Chondrocyte (in vitro differentiated cells): ENCODE results near the gene NSDHL. TPM values are rescaled to one million over a fixed set of nuclear protein-coding genes. Genes with fewer than 3 reads are reported as not detected.
"Not testable (repeated sequence)": the region's sequence is repeated elsewhere in the genome, so short reads cannot be mapped to it uniquely, and the experiment has no call there.

Experiments used
- DNase-seq: peaks from one replicate; pipeline ENCODE4 v3.0.0; 2021; ENCODE audit warnings: mixed read lengths, low spot score
- H3K27ac Mint-ChIP-seq: one replicate; pipeline ENCODE4 v1.8.0; 2021; ENCODE audit warnings: mild to moderate bottlenecking, moderate library complexity, mixed read lengths; ENCODE audit not compliant: unreplicated experiment
- H3K27me3 Mint-ChIP-seq: 2 replicates; pipeline ENCODE4 v1.8.0; 2021; ENCODE audit warnings: low read depth, mixed read lengths
- H3K36me3 Mint-ChIP-seq: 2 replicates; pipeline ENCODE4 v1.8.0; 2021; ENCODE audit warnings: low read depth, mixed read lengths
- H3K4me1 Mint-ChIP-seq: 2 replicates; pipeline ENCODE4 v1.8.0; 2021; ENCODE audit warnings: low read depth, mild to moderate bottlenecking, mixed read lengths
- H3K4me3 Mint-ChIP-seq: one replicate; pipeline ENCODE4 v1.8.0; 2021; ENCODE audit warnings: mild to moderate bottlenecking, moderate library complexity, mixed read lengths; ENCODE audit not compliant: unreplicated experiment
- H3K9me3 Mint-ChIP-seq: 2 replicates; pipeline ENCODE4 v1.8.0; 2021; ENCODE audit warnings: low read depth, mixed read lengths
- long read RNA-seq: library from polyadenylated mRNA; stranded (forward); transcript quantifications from one replicate; pipeline ENCODE4 v2.0.0, GENCODE V29; 2021
- total RNA-seq: library from RNA; stranded (reverse); gene quantifications from 3 replicates; pipeline ENCODE4 v1.2.1, GENCODE V29; 2021
- TF ChIP-seq, protein P1 (sequence below): fragments of 200-600 bp; sonication (generic); IDR thresholded peaks from 2 replicates; pipeline ENCODE4 v1.5.0; 2021; ENCODE audit warnings: antibody characterized with exemption, mild to moderate bottlenecking, moderate library complexity

Gene NSDHL
- total RNA-seq: 18.1 to 20.3 TPM (median 18.7 TPM) in 3 replicates
- long read RNA-seq, transcript NSDHL-201 (8 exons, 1,929 nt): major isoform, 36 of 39 reads
- long read RNA-seq, partial matches to known transcripts: 1 of 39 reads
- long read RNA-seq, other reads (novel, unspliced or antisense): 1 of 39 reads

GRCh38 chrX:152830312-152831305 is at the start of gene NSDHL, which contains the start of gene CETN2:
Gene NSDHL, plus strand, starts transcription at chrX:152831063. Its CDS starts 15,262 bp downstream, at chrX:152846325.
Gene CETN2, minus strand, starts transcription at chrX:152830757. Its CDS starts 47 bp downstream, at chrX:152830710.
- Mint-ChIP-seq H3K27me3 (no peaks in the 10 kb centered on the region), H3K27ac (peak within 1 kb of the TSS; percentile 90), H3K9me3 (peaks cover 9% of the 10 kb centered on the region)

GRCh38 chrX:152787062-152787461 is 43.8 kb upstream of the NSDHL start:
- H3K9me3 Mint-ChIP-seq, H3K4me3 Mint-ChIP-seq, H3K27ac Mint-ChIP-seq, DNase-seq, H3K36me3 Mint-ChIP-seq, H3K4me1 Mint-ChIP-seq, H3K27me3 Mint-ChIP-seq: not testable (repeated sequence)

More at GRCh38 chrX:152830312-152831305, at the start of gene NSDHL, which contains the start of gene CETN2:
- peak; percentile 99 for DNase-seq
- peaks cover 28% of the 10 kb centered on the region for H3K4me1 Mint-ChIP-seq
- H3K4me3 Mint-ChIP-seq: peak within 1 kb of the TSS; percentile 93
- TF ChIP-seq, protein P1, sequence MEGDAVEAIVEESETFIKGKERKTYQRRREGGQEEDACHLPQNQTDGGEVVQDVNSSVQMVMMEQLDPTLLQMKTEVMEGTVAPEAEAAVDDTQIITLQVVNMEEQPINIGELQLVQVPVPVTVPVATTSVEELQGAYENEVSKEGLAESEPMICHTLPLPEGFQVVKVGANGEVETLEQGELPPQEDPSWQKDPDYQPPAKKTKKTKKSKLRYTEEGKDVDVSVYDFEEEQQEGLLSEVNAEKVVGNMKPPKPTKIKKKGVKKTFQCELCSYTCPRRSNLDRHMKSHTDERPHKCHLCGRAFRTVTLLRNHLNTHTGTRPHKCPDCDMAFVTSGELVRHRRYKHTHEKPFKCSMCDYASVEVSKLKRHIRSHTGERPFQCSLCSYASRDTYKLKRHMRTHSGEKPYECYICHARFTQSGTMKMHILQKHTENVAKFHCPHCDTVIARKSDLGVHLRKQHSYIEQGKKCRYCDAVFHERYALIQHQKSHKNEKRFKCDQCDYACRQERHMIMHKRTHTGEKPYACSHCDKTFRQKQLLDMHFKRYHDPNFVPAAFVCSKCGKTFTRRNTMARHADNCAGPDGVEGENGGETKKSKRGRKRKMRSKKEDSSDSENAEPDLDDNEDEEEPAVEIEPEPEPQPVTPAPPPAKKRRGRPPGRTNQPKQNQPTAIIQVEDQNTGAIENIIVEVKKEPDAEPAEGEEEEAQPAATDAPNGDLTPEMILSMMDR: no peak
- peaks cover 3% of the 10 kb centered on the region for H3K36me3 Mint-ChIP-seq

DNA sequence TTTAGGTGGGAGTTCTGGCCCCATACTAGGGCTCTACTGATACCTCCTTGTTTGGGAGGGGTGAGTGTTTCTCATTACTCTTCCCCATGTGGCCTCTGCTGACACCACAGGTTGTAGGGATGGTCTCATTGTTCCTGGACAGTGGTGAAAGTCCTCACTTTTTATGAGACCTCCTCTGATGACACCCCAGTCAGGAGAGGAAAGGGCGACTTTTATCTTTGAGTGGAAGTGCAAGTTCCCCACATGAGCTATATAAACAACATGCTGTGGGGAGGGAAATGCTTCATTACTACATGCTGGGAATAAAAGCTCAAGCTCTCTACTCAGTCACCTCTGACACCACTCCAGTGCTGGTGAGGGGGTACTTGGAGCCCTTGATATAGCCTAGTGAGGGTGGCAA is 31.9 kb upstream of the NSDHL start:
- no peaks in the 10 kb centered on the region for H3K36me3 Mint-ChIP-seq
- no peak overlapping the region for H3K27ac Mint-ChIP-seq
- no peak overlapping the region for H3K4me3 Mint-ChIP-seq
- peaks cover 8% of the 10 kb centered on the region for H3K27me3 Mint-ChIP-seq
- TF ChIP-seq, protein P1: no peak
- DNase-seq: no peak
- no peaks in the 10 kb centered on the region for H3K4me1 Mint-ChIP-seq
- H3K9me3 Mint-ChIP-seq: peaks cover 10% of the 10 kb centered on the region

- Mint-ChIP-seq H3K27ac (no peak overlapping the region), H3K4me1 (no peaks in the 10 kb centered on the region), H3K36me3 (no peaks in the 10 kb centered on the region), H3K9me3 (peaks cover 22% of the 10 kb centered on the region), H3K27me3 (peaks cover 3% of the 10 kb centered on the region), H3K4me3 (no peak overlapping the region)
- TF ChIP-seq, protein P1: no peak
- no peak for DNase-seq
Observed at GRCh38 chrX:152806035-152806434, 24.8 kb upstream of the NSDHL start.

DNA sequence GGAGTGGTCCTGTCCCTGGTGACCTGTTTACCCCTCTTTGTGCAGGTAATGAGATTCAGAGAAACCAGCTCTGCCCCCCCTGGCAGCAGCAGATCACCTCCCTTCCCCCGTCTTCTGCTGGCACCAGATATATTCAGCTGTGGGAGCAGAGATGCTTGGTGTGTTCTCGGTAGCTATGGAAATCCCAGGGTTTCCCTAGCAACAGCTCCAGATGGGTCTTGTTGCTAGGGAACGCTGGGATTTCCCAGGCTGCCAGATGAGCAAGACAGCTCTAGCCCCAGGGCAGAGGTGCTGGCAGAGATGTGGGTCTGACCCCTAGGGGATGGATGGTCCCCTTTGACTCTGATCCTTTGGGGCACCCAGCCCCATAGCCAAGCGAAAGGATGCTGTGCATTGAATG is 20.5 kb upstream of the NSDHL start:
- H3K4me3 Mint-ChIP-seq: no peak overlapping the region
- no peak for DNase-seq
- H3K4me1 Mint-ChIP-seq: no peaks in the 10 kb centered on the region
- no peaks in the 10 kb centered on the region for H3K27me3 Mint-ChIP-seq
- TF ChIP-seq, protein P1: no peak
- peaks cover 17% of the 10 kb centered on the region for H3K9me3 Mint-ChIP-seq
- no peaks in the 10 kb centered on the region for H3K36me3 Mint-ChIP-seq
- H3K27ac Mint-ChIP-seq: no peak overlapping the region
